NCI-H187 treated with DMSO at 0.1 percent for 48 hours (cell line): Measurements from ENCODE around the gene GRID1.

Experiments
- DNase-seq: peaks from one replicate; lab custom pipeline; 2025; lab: John Stamatoyannopoulos, UW

GRID1 gene

GRCh38 chr10:85795460-85795859 is 571.1 kb downstream of the GRID1 start:
- DNase-seq = no peak

- DNase-seq = no peak
Observed at GRCh38 chr10:85794553-85794952, 572.0 kb downstream of the GRID1 start.

GRCh38 chr10:85792533-85792858 is 574.1 kb downstream of the GRID1 start:
- DNase-seq = no peak

- no peak for DNase-seq
Observed at GRCh38 chr10:85791818-85792532, 574.6 kb downstream of the GRID1 start.

GRCh38 chr10:85789982-85790789 is 576.4 kb downstream of the GRID1 start:
- no peak for DNase-seq

GRCh38 chr10:85789125-85789524 is 577.5 kb downstream of the GRID1 start:
- no peak for DNase-seq

GRCh38 chr10:85788570-85788969 is 578.0 kb downstream of the GRID1 start:
- DNase-seq = no peak

GRCh38 chr10:85787881-85788280 is 578.7 kb downstream of the GRID1 start:
- DNase-seq = no peak

GRCh38 chr10:85787393-85787792 is 579.2 kb downstream of the GRID1 start:
- no peak for DNase-seq

GRCh38 chr10:85786401-85786899 is 580.1 kb downstream of the GRID1 start:
- DNase-seq = no peak

- DNase-seq = no peak
Observed at GRCh38 chr10:85784792-85785191, 581.8 kb downstream of the GRID1 start.

- no peak for DNase-seq
Observed at GRCh38 chr10:85781404-85781803, 585.2 kb downstream of the GRID1 start.

GRCh38 chr10:85778074-85778473 is 588.5 kb downstream of the GRID1 start:
- DNase-seq = no peak

GRCh38 chr10:85767891-85768290 is 598.7 kb downstream of the GRID1 start:
- no peak for DNase-seq

- no peak for DNase-seq
Observed at GRCh38 chr10:85764108-85764507, 602.5 kb downstream of the GRID1 start.

- no peak for DNase-seq
Observed at GRCh38 chr10:85761906-85762445, 604.6 kb downstream of the GRID1 start.

- DNase-seq = no peak
Observed at GRCh38 chr10:85741626-85742300, 624.8 kb downstream of the GRID1 start.

GRCh38 chr10:85735997-85736396 is 630.6 kb downstream of the GRID1 start:
- no peak for DNase-seq

GRCh38 chr10:85734791-85735190 is 631.8 kb downstream of the GRID1 start:
- DNase-seq = no peak

GRCh38 chr10:85724215-85724614 is 642.4 kb downstream of the GRID1 start:
- no peak for DNase-seq

GRCh38 chr10:85720931-85721590 is 645.5 kb downstream of the GRID1 start:
- no peak for DNase-seq

- no peak for DNase-seq
Observed at GRCh38 chr10:85719408-85719807, 647.2 kb downstream of the GRID1 start.
